Measurements from ENCODE around the gene MS4A15. TPM values are rescaled to one million over a fixed set of nuclear protein-coding genes. Genes with fewer than 3 reads are reported as not detected.

The MS4A15 gene
- total RNA-seq, 1 donor from 2014 or later: not detected

- peaks cover 2% of the 10 kb centered on the region for H3K27me3 Mint-ChIP-seq (ENCODE audit: insufficient read depth, low read depth)
- no peaks in the 10 kb centered on the region for H3K4me1 Mint-ChIP-seq
- H3K27me3 ChIP-seq: no peaks in the 10 kb centered on the region
- H3K4me1 ChIP-seq: peaks cover 3% of the 10 kb centered on the region
- no peak for DNase-seq (ENCODE audit: low spot score)
- no peaks in the 10 kb centered on the region for H3K9me3 ChIP-seq (ENCODE audit: low read depth)
- H3K27ac Mint-ChIP-seq: no peak overlapping the region
- TF ChIP-seq EZH2phosphoT487 (IDR thresholded peaks at IDR 0.05) (no peak), EZH2 (IDR thresholded peaks at IDR 0.05) (no peak)
- TF ChIP-seq, protein P1, sequence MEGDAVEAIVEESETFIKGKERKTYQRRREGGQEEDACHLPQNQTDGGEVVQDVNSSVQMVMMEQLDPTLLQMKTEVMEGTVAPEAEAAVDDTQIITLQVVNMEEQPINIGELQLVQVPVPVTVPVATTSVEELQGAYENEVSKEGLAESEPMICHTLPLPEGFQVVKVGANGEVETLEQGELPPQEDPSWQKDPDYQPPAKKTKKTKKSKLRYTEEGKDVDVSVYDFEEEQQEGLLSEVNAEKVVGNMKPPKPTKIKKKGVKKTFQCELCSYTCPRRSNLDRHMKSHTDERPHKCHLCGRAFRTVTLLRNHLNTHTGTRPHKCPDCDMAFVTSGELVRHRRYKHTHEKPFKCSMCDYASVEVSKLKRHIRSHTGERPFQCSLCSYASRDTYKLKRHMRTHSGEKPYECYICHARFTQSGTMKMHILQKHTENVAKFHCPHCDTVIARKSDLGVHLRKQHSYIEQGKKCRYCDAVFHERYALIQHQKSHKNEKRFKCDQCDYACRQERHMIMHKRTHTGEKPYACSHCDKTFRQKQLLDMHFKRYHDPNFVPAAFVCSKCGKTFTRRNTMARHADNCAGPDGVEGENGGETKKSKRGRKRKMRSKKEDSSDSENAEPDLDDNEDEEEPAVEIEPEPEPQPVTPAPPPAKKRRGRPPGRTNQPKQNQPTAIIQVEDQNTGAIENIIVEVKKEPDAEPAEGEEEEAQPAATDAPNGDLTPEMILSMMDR (IDR thresholded peaks at IDR 0.05): no peak
- peaks cover 1% of the 10 kb centered on the region for H3F3A ChIP-seq (ENCODE audit: low read depth)
- H3K27ac ChIP-seq: no peak overlapping the region
- no peak overlapping the region for H3K4me2 ChIP-seq
- no peaks in the 10 kb centered on the region for H3K79me2 ChIP-seq (ENCODE audit: low read depth)
- no peak overlapping the region for H3K4me3 Mint-ChIP-seq
- H2AFZ ChIP-seq (replicated peaks): no peak overlapping the region
- H3K9ac ChIP-seq: no peak overlapping the region
- no peaks in the 10 kb centered on the region for H4K20me1 ChIP-seq (ENCODE audit: low read depth)
- no peak overlapping the region for H3K4me3 ChIP-seq
- no peaks in the 10 kb centered on the region for H3K36me3 Mint-ChIP-seq
- H3K9me3 Mint-ChIP-seq: peaks cover 9% of the 10 kb centered on the region
- H3K36me3 ChIP-seq: no peaks in the 10 kb centered on the region
Observed at GRCh38 chr11:60740573-60740972, 16.1 kb upstream of the MS4A15 start.

GRCh38 chr11:60741421-60741820, 15.2 kb upstream of the MS4A15 start:
- Histone ChIP-seq H3K4me3 (no peak overlapping the region), H3K27ac (no peak overlapping the region), H3K79me2 (ENCODE audit: low read depth) (no peaks in the 10 kb centered on the region), H3K4me2 (no peak overlapping the region), H3K27me3 (no peaks in the 10 kb centered on the region), H3K36me3 (no peaks in the 10 kb centered on the region), H3K9ac (no peak overlapping the region), H2AFZ (replicated peaks) (no peak overlapping the region), H3F3A (ENCODE audit: low read depth) (peaks cover 3% of the 10 kb centered on the region), H3K4me1 (peaks cover 5% of the 10 kb centered on the region), H3K9me3 (ENCODE audit: low read depth) (no peaks in the 10 kb centered on the region), H4K20me1 (ENCODE audit: low read depth) (no peaks in the 10 kb centered on the region)
- no peak for DNase-seq (ENCODE audit: low spot score)
- Mint-ChIP-seq H3K4me1 (no peaks in the 10 kb centered on the region), H3K36me3 (no peaks in the 10 kb centered on the region), H3K9me3 (peaks cover 9% of the 10 kb centered on the region), H3K27ac (no peak overlapping the region), H3K27me3 (ENCODE audit: insufficient read depth, low read depth) (peaks cover 2% of the 10 kb centered on the region), H3K4me3 (no peak overlapping the region)
- TF ChIP-seq EZH2 (IDR thresholded peaks at IDR 0.05) (no peak), EZH2phosphoT487 (IDR thresholded peaks at IDR 0.05) (no peak)
- TF ChIP-seq, protein P1 (IDR thresholded peaks at IDR 0.05): no peak

DNA sequence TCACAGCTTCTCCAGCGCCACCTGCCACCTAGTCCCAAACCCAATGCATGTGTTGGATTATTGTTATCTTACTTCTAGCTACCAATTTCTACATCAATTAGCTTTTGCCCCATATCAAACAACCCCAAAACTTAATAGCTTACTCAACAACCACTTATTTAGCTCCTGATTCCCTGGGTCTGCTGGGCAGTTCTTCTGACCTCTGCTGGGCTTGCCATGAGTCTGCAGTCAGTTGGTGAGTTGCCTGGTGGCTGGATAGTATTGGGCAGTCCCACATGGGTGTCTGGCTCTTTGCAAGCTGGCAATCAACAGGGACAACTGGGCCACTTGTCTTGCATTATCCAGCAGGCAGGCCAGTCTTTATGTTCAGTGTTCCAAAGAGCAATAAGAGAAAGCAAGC, 13.6 kb upstream of the MS4A15 start:
- no peak for DNase-seq (ENCODE audit: low spot score)
- Histone ChIP-seq H2AFZ (replicated peaks) (no peak overlapping the region), H3K27me3 (no peaks in the 10 kb centered on the region), H3K4me2 (no peak overlapping the region), H3F3A (ENCODE audit: low read depth) (peaks cover 3% of the 10 kb centered on the region), H3K4me1 (peaks cover 5% of the 10 kb centered on the region), H3K36me3 (no peaks in the 10 kb centered on the region), H3K79me2 (ENCODE audit: low read depth) (no peaks in the 10 kb centered on the region), H3K9ac (no peak overlapping the region), H3K9me3 (ENCODE audit: low read depth) (no peaks in the 10 kb centered on the region), H3K4me3 (no peak overlapping the region), H3K27ac (no peak overlapping the region), H4K20me1 (ENCODE audit: low read depth) (no peaks in the 10 kb centered on the region)
- Mint-ChIP-seq H3K27ac (no peak overlapping the region), H3K9me3 (peaks cover 12% of the 10 kb centered on the region), H3K36me3 (no peaks in the 10 kb centered on the region), H3K4me3 (no peak overlapping the region), H3K4me1 (no peaks in the 10 kb centered on the region), H3K27me3 (ENCODE audit: insufficient read depth, low read depth) (peaks cover 6% of the 10 kb centered on the region)
- TF ChIP-seq, protein P1 (IDR thresholded peaks at IDR 0.05): no peak
- TF ChIP-seq EZH2phosphoT487 (IDR thresholded peaks at IDR 0.05): no peak
- no peak for TF ChIP-seq EZH2 (IDR thresholded peaks at IDR 0.05)
